Smooth muscle cell of trachea (primary cell): ENCODE results near the gene LYPLAL1. TPM values are rescaled to one million over a fixed set of nuclear protein-coding genes. Genes with fewer than 3 reads are reported as not detected.

ENCODE experiments used
- total RNA-seq: library from RNA; depleted of rRNA; stranded (reverse); fragments of >200 nt; gene quantifications from 2 replicates; pipeline ENCODE4 v1.2.1, GENCODE V29; 2014

Gene LYPLAL1
- total RNA-seq = 41.7 and 44.8 TPM in 2 replicates

DNA sequence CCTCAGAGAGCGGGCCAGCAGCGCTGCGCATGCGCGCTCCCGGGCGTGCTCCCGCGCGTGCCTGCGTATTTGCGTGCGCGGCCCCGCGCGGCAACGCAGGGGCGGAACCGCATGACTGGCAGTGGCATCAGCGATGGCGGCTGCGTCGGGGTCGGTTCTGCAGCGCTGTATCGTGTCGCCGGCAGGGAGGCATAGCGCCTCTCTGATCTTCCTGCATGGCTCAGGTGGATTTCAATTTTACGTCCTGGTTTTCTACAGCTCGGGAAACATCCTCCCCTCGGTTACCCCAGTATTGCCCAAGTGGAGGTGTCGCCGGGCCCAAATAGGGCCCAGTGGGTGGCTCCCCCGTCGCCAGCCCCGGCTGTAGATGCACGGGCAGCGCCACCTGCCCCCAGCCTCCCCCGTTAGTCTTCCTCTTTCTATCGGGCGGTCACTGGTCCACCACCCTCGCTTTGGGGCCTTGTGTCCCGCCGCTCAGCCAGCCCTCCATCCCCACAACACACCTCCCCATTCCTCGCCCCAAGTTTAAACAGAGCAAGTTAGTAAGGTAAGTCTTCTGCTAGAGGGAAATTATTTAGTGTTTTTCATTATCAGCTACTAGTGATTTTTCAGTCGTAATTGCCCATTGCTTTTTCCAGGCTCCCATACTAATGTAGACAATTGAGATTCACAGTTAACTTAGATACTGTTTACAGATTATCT lies at the start of gene LYPLAL1:
LYPLAL1 (plus strand) TSS at position 121 of the 702 bp plus-strand sequence; CDS start at position 134, 13 bp downstream.

